ENCODE measurements around the gene SLF2.

The SLF2 gene

GRCh38 chr10:101012525-101013364, 100.0 kb downstream of the SLF2 start:
- FAIRE-seq (peak; percentile 93), DNase-seq (ENCODE audit: insufficient read length, low spot score) (peak; percentile 90)

DNA sequence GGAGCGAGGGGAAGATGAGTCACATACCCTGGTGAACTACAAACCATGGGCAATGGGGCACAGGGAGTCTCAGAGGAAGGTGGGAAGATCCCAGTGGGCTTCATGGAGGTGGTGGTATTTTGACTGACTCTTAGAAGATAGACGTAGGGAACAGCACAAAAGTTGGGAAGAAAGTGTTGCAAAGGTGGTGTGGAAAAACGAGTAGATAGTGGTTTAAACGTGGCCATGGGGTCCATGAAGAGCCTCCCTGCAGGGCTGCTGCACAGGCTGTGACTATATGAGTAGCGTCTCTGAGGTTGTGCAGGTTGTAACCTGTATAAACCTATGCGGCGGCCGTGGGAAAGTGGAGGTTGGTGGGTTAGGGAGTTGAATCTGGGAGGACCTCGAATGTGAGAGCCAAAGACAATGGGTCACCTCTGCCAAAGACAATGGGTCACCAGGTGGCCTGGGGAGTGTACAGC, 100.6 kb downstream of the SLF2 start:
- FAIRE-seq: no peak

DNA sequence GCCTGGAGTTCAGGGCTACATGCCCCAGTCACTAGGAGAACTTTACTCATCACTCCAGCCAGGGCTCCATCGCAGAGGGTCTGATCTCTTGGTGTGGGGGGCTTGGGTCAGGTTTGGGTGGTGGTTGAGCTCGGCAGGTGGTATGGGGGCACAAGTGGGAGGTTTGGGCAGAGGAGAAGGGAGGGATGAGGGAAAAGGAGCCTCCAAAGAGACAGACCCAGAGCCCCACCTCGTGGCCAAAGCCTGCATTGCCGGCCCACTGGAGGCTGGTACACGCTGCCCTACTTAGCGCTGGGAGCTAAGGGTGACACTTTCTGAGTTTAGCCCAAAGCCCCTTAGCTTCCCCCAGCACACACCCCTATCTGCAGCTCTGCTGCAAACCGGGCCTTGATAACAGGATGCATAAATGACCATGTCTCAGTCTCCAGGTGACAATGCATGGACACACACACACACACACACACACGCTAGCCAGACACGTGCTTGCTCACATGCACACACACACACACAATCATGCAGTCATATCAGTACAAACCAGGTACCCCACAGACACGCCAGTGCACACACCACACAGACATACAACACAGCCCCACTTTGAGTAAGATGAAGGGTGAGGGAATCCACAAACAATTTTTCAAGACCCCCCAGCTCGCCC, 101.6 kb downstream of the SLF2 start:
- FAIRE-seq (peak; percentile 82), DNase-seq (ENCODE audit: insufficient read length, low spot score) (peak; percentile 82)

More for the DNA sequence above, 100.6 kb downstream of the SLF2 start:
- no peak for DNase-seq (ENCODE audit: insufficient read length, low spot score)

All from GM19239 (cell line).